Stimulated activated CD4-positive, alpha-beta T cell treated with anti-CD3 and anti-CD28 coated beads, Interleukin-4, amount 100 ng/mL, for 24 hours (primary cell): Measurements from ENCODE around the gene RBM25.
"Not testable (repeated sequence)": the region's sequence is repeated elsewhere in the genome, so short reads cannot be mapped to it uniquely, and the experiment has no call there.

Source experiments
- DNase-seq: peaks from one replicate; pipeline ENCODE4 v3.0.0-alpha.2; 2020

Gene RBM25

GRCh38 chr14:73105050-73105449 is 46.7 kb downstream of the RBM25 start:
- no peak for DNase-seq

- DNase-seq: no peak
These were observed 47.4 kb downstream of the RBM25 start for GRCh38 chr14:73105727-73106126.

GRCh38 chr14:73116079-73116665 is 57.8 kb downstream of the RBM25 start:
- DNase-seq: no peak

- no peak for DNase-seq
These were observed 66.0 kb downstream of the RBM25 start for GRCh38 chr14:73124180-73124894.

GRCh38 chr14:73125169-73125588 is 66.8 kb downstream of the RBM25 start:
- DNase-seq: no peak

- DNase-seq: no peak
These were observed 67.4 kb downstream of the RBM25 start for GRCh38 chr14:73125746-73126145.

GRCh38 chr14:73133795-73134194 is 75.5 kb downstream of the RBM25 start:
- DNase-seq: no peak

GRCh38 chr14:73136085-73136386 is 77.7 kb downstream of the RBM25 start:
- no peak for DNase-seq

GRCh38 chr14:73136387-73137225 is 78.3 kb downstream of the RBM25 start, which contains the start of gene PSEN1:
Gene PSEN1 (plus strand): TSS chr14:73136507. CDS start chr14:73148020, 11,513 bp downstream.
- DNase-seq: peak; percentile 98

- no peak for DNase-seq
These were observed 82.5 kb downstream of the RBM25 start for GRCh38 chr14:73140811-73141323.

GRCh38 chr14:73142216-73142615 is 83.9 kb downstream of the RBM25 start:
- no peak for DNase-seq

- no peak for DNase-seq
These were observed 84.7 kb downstream of the RBM25 start for GRCh38 chr14:73143003-73143402.

- DNase-seq: no peak
These were observed 85.3 kb downstream of the RBM25 start for GRCh38 chr14:73143617-73144016.

GRCh38 chr14:73145371-73145770 is 87.0 kb downstream of the RBM25 start:
- DNase-seq: no peak

- no peak for DNase-seq
These were observed 87.8 kb downstream of the RBM25 start for GRCh38 chr14:73146111-73146510.

GRCh38 chr14:73149753-73150152 is 91.4 kb downstream of the RBM25 start:
- DNase-seq: no peak

- DNase-seq: no peak
These were observed 94.9 kb downstream of the RBM25 start for GRCh38 chr14:73153272-73153671.

GRCh38 chr14:73162251-73162650 is 103.9 kb downstream of the RBM25 start:
- DNase-seq: no peak

GRCh38 chr14:73166399-73166798 is 108.1 kb downstream of the RBM25 start:
- no peak for DNase-seq

- no peak for DNase-seq
These were observed 109.4 kb downstream of the RBM25 start for GRCh38 chr14:73167727-73168126.

GRCh38 chr14:73168274-73168673 is 109.9 kb downstream of the RBM25 start:
- DNase-seq: no peak

GRCh38 chr14:73168691-73169090 is 110.4 kb downstream of the RBM25 start:
- no peak for DNase-seq

GRCh38 chr14:73169855-73170254 is 111.5 kb downstream of the RBM25 start:
- DNase-seq: not testable (repeated sequence)

GRCh38 chr14:73170686-73171085 is 112.4 kb downstream of the RBM25 start:
- DNase-seq: no peak
